GM10248 (cell line): ENCODE measurements around the gene PIGR.
"Not testable (repeated sequence)": the region's sequence is repeated elsewhere in the genome, so short reads cannot be mapped to it uniquely, and the experiment has no call there.

Experiments
- CTCF ChIA-PET: fragments of 300-600 bp; sonication (Branson Sonifier 250); formaldehyde crosslinking; extraction: SDS; loops from one replicate; lab custom pipeline; 2021; ENCODE audit warnings: antibody characterized with exemption; lab: Yijun Ruan, JAX
- POLR2A ChIA-PET: fragments of 350-650 bp; sonication (Branson Sonifier 250); formaldehyde crosslinking; extraction: SDS; loops from one replicate; lab custom pipeline; 2020; ENCODE audit warnings: antibody characterized with exemption; lab: Yijun Ruan, JAX
- DNase-seq: peaks from one replicate; pipeline ENCODE4 v3.0.0; 2012; ENCODE audit errors: extremely low spot score
- CTCF ChIP-seq: IDR thresholded peaks from 2 replicates; pipeline ENCODE4 v1.5.1; 2012; ENCODE audit warnings: mild to moderate bottlenecking, low read depth; ENCODE audit errors: extremely low read depth, missing control alignments, control extremely low read depth

The PIGR gene

GRCh38 chr1:206926286-206926685 is 20.0 kb downstream of the PIGR start:
- no peak for DNase-seq
- no peak for TF ChIP-seq CTCF
- CTCF ChIA-PET, result interaction anchor here (1.1 to 25.0 kb wide), 7 partner anchors 9 to 201 kb away, joined by 4 to 357 read pairs (median 11); partner anchors contain the start of genes FCAMR and FCMR
- POLR2A ChIA-PET, result no interaction called here

GRCh38 chr1:206925106-206925736 is 21.0 kb downstream of the PIGR start:
- peak; percentile 81 for DNase-seq
- peak; percentile 69 for TF ChIP-seq CTCF
- CTCF ChIA-PET, result interaction anchor here (1.0 to 25.0 kb wide), 16 partner anchors 8 to 380 kb away, joined by 3 to 357 read pairs (median 4); partner anchors contain the start of genes DYRK3, FCAMR and FCMR
- POLR2A ChIA-PET, result interaction anchor here (0.6 to 1.1 kb wide), 3 partner anchors 30 to 313 kb away, joined by 3 to 7 read pairs (median 7); partner anchors contain the start of gene EIF2D

GRCh38 chr1:206924592-206925105 is 21.6 kb downstream of the PIGR start:
- POLR2A ChIA-PET, result interaction anchor here (0.6 to 1.1 kb wide), 3 partner anchors 30 to 312 kb away, joined by 3 to 7 read pairs (median 7); partner anchors contain the start of gene EIF2D
- peak; percentile 60 for DNase-seq

GRCh38 chr1:206923961-206924557 is 22.2 kb downstream of the PIGR start:
- CTCF ChIA-PET, result interaction anchor here (1.7 to 25.0 kb wide), 7 partner anchors 7 to 379 kb away, joined by 4 to 357 read pairs (median 64); partner anchors contain the start of genes FCAMR and FCMR
- DNase-seq, POLR2A ChIA-PET: not testable (repeated sequence)

More at GRCh38 chr1:206924592-206925105, 21.6 kb downstream of the PIGR start:
- CTCF ChIA-PET, result interaction anchor here (1.0 to 25.0 kb wide), 16 partner anchors 7 to 380 kb away, joined by 3 to 357 read pairs (median 4); partner anchors contain the start of genes DYRK3, FCAMR and FCMR
- TF ChIP-seq CTCF, result no peak

- ChIA-PET CTCF (interaction anchor here (1.1 to 12.9 kb wide), 8 partner anchors 8 to 265 kb away, joined by 3 to 307 read pairs (median 12); no protein-coding TSS in a partner anchor), POLR2A (interaction anchor here (1.0 kb wide), 1 partner anchor 8 kb away, joined by 3 read pairs; no protein-coding TSS in a partner anchor)
- no peak for TF ChIP-seq CTCF
- DNase-seq, result peak; percentile 80
Measured at GRCh38 chr1:206923009-206923960, 23.0 kb downstream of the PIGR start.

- ChIA-PET POLR2A (interaction anchor here (1.0 to 1.1 kb wide), 2 partner anchors 9 to 11 kb away, joined by 3 read pairs; no protein-coding TSS in a partner anchor), CTCF (interaction anchor here (0.8 to 12.9 kb wide), 12 partner anchors 8 to 310 kb away, joined by 3 to 307 read pairs (median 8); partner anchors contain the start of gene EIF2D)
- TF ChIP-seq CTCF, result no peak
- DNase-seq, result no peak
Measured at GRCh38 chr1:206922524-206922923, 23.7 kb downstream of the PIGR start.
